HG03354 (cell line): Measurements from ENCODE around the gene FOXD4L6.
"Not testable (repeated sequence)": the region's sequence is repeated elsewhere in the genome, so short reads cannot be mapped to it uniquely, and the experiment has no call there.

ENCODE experiments used
- ATAC-seq: cut with Tn5 transposase; IDR thresholded peaks from one replicate; pipeline ENCODE4 v1.9.1; 2021; ENCODE audit warnings: mild to moderate bottlenecking; ENCODE audit not compliant: unreplicated experiment, poor library complexity, severe bottlenecking

FOXD4L6 gene

GRCh38 chr9:41105557-41106253 lies 22.8 kb downstream of the FOXD4L6 start:
- not testable (repeated sequence) for ATAC-seq

GRCh38 chr9:41104542-41104941 lies 23.9 kb downstream of the FOXD4L6 start:
- ATAC-seq: not testable (repeated sequence)

GRCh38 chr9:41100508-41100907 lies 28.0 kb downstream of the FOXD4L6 start:
- not testable (repeated sequence) for ATAC-seq

GRCh38 chr9:41098759-41099158 lies 29.7 kb downstream of the FOXD4L6 start:
- not testable (repeated sequence) for ATAC-seq

GRCh38 chr9:41095060-41095459 lies 33.4 kb downstream of the FOXD4L6 start:
- ATAC-seq: not testable (repeated sequence)

- ATAC-seq: not testable (repeated sequence)
These were observed 34.3 kb downstream of the FOXD4L6 start for GRCh38 chr9:41094010-41094773.

- not testable (repeated sequence) for ATAC-seq
These were observed 37.6 kb downstream of the FOXD4L6 start for GRCh38 chr9:41090922-41091321.

GRCh38 chr9:41090386-41090785 lies 38.1 kb downstream of the FOXD4L6 start:
- not testable (repeated sequence) for ATAC-seq

- peak; percentile 76 for ATAC-seq
These were observed 39.9 kb downstream of the FOXD4L6 start for GRCh38 chr9:41088450-41089059.

- not testable (repeated sequence) for ATAC-seq
These were observed 40.6 kb downstream of the FOXD4L6 start for GRCh38 chr9:41087929-41088328.

- ATAC-seq: not testable (repeated sequence)
These were observed 41.2 kb downstream of the FOXD4L6 start for GRCh38 chr9:41087157-41087780.

GRCh38 chr9:41086685-41087084 lies 41.8 kb downstream of the FOXD4L6 start:
- not testable (repeated sequence) for ATAC-seq

- ATAC-seq: not testable (repeated sequence)
These were observed 42.3 kb downstream of the FOXD4L6 start for GRCh38 chr9:41086215-41086614.

GRCh38 chr9:41082358-41082757 lies 46.1 kb downstream of the FOXD4L6 start:
- ATAC-seq: not testable (repeated sequence)

- ATAC-seq: not testable (repeated sequence)
These were observed 49.0 kb downstream of the FOXD4L6 start for GRCh38 chr9:41079464-41079863.

GRCh38 chr9:41077586-41077985 lies 50.9 kb downstream of the FOXD4L6 start:
- ATAC-seq: not testable (repeated sequence)
